Middle frontal gyrus (tissue), 1 donor: ENCODE results near the gene ETV7.
"Not testable (repeated sequence)": the region's sequence is repeated elsewhere in the genome, so short reads cannot be mapped to it uniquely, and the experiment has no call there.

Source experiments
- DNase-seq: peaks from one replicate; pipeline ENCODE4 v3.0.0-alpha.2; 2015; ENCODE audit warnings: low spot score; ENCODE audit errors: extremely low spot score

The ETV7 gene

DNA sequence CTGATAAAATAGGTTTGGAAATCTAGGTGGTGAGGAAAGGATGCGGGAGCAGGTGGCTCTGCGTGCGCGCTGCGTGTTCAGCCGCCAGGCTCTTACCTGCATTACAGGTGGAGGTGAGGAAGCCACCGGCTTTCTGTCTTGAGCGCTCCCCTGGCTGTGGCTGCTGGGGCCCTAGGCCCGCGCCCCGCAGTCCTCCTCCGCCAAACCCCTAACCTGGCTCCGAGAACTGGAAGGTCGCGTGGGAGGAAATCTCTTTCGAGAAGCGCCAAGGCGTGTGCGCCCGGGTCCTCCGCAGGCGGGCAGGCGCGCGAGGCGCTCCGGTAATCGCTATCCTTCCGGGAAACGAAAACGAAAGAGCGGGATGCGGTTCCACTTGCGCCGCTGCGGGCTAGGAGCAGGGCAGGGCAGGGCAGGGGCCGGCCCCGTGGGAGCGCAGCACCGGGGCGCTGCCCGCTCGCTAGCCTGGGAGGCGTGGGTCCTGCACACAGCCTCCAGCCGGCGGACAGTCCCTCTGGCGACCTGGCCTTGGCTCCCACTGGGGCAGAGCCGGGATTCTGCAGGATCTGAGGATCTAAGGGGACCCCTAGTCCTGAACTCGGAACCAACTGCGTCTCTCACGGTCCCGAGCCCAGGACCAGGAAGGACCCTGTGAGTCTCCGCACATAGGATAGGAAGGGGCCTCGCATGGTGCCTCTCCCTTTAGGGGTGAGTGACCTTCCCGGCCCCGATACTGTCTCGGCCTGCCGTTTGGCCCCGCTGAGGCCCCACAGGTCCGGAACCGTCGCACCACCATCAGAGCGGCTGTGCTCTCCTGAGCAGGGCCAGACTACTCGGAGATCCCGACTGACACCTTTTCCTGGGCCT lies at the start of gene ETV7:
Gene ETV7 (minus strand): TSS at position 230 of the 864 bp plus-strand sequence. CDS start 128 bp downstream, at position 102.
- DNase-seq: no peak

DNA sequence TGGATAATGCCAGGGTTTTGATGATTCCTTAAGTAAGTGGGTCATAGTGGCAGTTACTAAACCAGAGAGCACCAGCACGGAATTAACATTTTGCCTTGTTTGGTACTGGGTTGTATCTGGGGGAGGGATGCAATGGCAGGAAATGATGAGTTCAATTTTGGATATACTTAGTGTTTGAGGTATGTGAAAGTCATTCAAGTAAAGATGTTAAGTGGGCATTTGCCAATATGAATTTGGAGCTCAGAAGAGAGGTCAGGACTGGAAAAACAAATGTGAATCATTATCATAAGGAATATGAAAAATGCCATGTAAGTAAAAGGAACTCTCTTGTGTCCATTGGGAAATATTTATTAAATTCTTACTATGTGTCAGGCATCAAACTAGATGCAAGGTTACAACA lies 49.0 kb upstream of the ETV7 start:
- DNase-seq: no peak

- DNase-seq: no peak
These were observed 44.7 kb upstream of the ETV7 start for GRCh38 chr6:36432151-36432671.

GRCh38 chr6:36431197-36431596 lies 43.7 kb upstream of the ETV7 start:
- DNase-seq: no peak

- no peak for DNase-seq
These were observed 42.9 kb upstream of the ETV7 start for GRCh38 chr6:36430351-36430750.

DNA sequence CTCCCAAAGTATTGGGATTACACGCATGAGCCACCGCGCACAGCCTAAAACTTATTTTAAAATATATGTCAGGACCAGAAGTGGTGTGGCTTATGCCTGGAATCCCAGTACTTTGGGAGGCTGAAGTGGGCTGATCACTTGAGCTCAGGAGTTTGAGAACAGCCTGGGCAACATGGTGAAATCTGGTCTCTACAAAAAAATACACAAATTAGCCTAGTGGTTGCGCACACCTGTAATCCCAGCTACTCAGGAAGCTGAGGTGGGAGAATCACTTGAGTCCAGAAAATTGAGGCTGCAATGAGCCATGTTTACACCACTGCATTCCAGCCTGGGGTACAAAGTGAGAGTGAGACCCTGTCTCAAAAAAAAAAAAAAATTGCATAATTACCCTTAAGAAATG lies 41.4 kb upstream of the ETV7 start:
- DNase-seq: no peak

GRCh38 chr6:36426622-36427021 lies 39.2 kb upstream of the ETV7 start:
- DNase-seq: no peak

GRCh38 chr6:36423101-36423824 lies 35.8 kb upstream of the ETV7 start:
- peak; percentile 97 for DNase-seq

DNA sequence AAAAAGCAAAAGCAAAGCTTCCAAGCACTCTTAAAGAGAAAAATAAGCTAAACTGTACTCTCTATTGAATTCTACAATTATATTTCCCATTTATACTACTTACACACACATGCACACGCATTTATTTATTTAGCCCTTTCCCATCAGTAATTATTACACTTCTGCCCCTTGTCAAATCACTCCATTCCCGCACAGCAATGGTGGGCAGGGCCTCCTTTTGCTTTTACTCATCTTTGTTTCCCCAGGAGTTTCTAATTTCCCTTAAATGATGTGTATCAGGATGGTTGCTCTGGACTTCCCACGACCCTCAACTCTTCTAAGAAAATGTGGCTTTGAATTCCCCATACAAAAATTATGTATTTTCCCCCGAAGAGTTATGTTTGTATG lies 35.2 kb upstream of the ETV7 start:
- DNase-seq: no peak

- DNase-seq: no peak
These were observed 31.8 kb upstream of the ETV7 start for GRCh38 chr6:36419310-36419709.

DNA sequence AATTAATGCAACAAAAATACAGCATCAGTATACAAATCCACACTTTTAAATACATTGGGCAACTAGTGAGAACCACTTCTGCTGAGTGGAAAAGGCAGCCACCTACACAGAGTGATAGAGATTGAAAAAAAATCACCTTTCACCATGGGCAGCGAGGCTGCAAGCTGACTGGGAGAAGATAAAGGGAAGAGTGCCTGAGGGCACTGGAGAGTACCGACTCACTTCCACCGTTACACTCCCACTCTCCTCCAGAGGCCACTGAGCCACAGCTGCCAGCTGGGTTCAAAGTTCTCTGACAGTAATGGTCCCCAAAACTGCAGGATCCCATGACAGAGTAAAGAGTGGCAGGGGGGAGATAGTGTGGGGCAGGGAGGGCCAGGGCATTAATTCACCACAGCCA lies 31.1 kb upstream of the ETV7 start:
- DNase-seq: no peak

DNA sequence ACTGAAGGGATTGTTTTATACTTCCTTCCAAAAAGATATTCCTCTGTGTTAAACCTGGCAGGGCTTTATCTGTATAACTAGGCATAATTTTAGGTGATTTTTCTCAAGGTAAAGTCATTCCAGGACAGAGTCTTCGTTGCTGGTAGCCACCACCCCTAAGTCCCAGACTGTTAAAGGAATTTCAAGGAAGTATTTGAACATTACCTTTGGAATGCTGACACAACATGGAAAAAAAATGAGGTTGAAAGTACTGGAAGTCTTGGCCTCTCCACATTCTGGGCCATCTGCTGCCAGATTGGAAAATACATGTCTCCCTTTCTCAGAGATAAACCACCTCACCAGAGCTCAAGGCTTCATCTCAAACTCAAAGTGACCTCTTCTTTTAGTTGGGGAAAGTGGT lies 27.0 kb upstream of the ETV7 start:
- no peak for DNase-seq

DNA sequence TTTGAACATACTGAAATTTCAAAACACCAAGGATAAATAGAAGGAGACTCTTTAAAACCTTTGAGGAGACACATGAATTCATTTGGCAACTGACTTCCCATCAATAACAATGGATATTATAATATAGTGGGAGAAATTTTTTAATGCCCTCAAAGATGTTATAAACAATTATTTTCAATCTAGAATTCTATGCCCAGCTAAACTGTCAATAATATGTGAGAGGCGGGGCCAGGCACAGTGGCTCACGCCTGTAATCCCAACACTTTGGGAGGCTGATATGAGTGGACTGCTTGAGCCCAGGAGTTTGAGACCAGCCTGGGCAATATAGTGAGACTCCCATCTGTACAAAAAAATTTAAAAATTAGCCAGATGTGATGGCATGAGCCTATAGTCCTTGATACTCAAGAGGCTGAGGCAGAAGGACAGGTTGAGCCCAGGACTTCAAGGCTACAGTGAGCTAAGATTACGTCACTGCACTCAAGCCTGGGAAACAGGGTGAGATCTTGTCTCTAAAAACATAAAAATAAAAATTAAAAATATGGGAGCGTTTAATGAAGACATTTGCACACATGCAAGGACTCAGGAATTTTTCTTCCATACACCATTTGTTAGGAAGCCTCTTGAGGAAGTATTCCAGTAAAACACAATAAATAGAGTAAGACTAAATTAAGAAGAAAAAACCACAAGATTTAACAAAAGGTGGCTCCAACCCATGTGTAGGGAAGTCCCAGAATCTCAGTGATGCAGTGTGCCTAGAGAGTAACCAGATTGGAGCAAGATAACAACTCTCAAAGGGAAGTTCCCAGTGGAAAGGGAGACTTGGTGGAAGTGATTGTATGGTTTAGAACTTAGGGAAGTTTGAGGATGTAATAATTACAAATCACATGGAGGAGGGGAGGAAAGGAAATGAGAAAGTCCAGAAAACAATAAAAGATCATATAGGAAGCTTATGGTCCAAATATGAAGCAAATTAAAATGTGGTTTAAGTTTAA lies 26.3 kb upstream of the ETV7 start:
- DNase-seq: no peak

GRCh38 chr6:36409718-36410117 lies 22.2 kb upstream of the ETV7 start:
- not testable (repeated sequence) for DNase-seq

DNA sequence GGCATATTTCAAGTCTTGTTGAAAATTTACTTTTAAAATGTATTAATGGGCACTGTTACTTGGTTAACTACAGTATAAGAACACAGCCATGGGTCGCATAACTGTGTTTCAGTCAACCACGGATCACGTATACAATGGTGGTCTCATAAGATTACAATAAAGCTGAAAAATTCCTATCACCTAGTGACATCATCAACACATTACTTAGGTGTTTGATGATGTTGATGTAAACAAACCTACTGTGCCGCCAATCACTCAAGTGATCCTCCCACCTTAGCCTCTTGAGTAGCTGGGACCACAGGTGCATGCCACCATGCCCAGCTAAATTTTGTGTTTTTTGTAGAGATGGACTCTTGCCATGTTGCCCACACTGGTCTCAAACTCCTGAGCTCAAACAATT lies 16.7 kb upstream of the ETV7 start:
- no peak for DNase-seq

- no peak for DNase-seq
These were observed 15.0 kb upstream of the ETV7 start for GRCh38 chr6:36402481-36402880.

DNA sequence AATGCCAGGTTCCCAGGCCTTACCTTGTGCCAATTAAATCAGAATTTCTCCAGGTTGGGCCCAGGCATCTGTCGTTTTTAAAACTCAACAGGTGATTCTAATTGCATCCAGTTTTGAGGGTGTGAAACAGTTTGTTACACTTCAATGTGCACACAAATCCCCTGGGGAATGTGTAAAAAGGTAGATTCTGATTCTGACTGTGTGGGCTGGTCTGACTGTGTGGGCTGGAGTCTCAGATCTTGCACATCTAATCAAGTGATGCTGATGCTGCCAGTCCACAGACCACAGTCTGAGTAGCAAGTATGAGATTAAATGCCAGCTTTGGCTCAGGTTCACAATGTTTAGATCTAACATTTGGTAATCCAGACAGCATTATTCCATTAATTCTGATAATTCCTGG lies 12.5 kb upstream of the ETV7 start:
- no peak for DNase-seq

DNA sequence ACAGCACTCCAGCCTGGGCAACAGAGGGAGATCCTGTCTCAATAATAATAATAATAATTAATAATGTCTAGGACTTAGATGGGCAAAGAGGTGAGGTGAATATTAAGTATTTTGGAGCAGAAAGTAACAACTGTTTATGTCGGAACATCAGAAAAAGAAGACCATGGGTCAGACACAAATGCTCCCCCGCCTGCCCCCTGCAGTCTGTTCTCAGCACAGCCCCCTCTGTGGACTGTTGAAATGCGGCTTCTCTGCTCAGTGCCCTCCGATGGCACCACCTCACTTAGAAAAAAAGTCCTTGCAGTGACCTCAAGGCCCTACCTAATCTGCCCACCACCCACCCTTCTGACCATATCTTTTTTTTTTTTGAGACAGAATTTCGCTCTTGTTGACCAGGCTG lies 5.2 kb upstream of the ETV7 start:
- DNase-seq: no peak

DNA sequence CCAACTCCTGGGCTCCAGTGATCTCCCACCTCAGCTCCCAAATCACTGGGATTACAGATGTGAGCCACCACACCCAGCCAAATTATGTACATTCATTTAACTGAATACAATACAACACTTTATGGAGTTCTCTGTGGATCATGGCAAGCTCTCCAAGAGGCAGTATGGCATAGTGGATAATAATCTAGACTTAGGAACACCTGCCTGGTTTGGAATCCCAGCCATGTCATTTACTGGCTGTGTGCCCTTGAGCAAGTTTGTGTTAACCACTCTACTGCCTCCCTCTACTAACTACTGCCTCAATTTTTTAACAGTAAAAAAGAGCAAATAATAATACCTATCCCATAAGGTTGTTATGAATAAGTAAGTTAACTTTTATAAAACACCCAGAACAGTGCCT lies 1.9 kb upstream of the ETV7 start:
- no peak for DNase-seq

- DNase-seq: no peak
These were observed 702 bp downstream of the ETV7 start for GRCh38 chr6:36386495-36387439.
